ENCODE data around the gene AMMECR1.

The AMMECR1 gene

DNA sequence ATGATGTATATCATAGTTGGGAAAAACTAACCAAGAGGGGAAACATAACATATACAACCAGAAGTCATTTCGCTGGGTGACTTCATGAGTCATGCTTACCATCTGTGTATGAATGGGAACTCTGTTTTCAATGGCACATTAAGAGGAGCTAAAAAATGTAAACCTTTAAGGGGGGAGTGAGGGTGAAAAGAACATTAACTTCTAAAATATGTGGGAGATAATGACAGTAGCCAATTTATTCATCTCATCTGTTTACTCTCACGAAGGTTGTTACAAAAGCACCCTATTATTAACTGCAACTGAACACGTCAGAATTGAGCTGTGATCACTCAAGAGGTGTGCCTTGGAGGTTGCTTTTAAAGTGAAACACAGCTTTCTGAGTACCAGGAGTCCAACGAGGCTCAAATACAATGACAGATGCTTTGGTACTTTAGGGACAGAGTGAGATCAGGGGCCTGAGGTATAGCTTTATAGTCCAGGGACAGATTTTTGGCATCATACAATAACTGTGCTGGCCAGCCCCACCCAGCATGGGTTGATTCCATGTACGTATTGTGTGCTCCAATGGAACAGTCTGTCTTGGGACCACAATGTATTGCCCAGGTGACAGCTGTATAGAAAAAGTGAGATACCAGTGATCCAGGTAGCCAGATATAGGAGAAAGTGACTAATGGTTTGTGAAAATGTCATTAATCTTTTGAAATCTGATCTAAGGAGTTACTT, 107.3 kb downstream of the AMMECR1 start:
- no peak for DNase-seq (ENCODE audit: low spot score)
- TF ChIP-seq, protein P1, sequence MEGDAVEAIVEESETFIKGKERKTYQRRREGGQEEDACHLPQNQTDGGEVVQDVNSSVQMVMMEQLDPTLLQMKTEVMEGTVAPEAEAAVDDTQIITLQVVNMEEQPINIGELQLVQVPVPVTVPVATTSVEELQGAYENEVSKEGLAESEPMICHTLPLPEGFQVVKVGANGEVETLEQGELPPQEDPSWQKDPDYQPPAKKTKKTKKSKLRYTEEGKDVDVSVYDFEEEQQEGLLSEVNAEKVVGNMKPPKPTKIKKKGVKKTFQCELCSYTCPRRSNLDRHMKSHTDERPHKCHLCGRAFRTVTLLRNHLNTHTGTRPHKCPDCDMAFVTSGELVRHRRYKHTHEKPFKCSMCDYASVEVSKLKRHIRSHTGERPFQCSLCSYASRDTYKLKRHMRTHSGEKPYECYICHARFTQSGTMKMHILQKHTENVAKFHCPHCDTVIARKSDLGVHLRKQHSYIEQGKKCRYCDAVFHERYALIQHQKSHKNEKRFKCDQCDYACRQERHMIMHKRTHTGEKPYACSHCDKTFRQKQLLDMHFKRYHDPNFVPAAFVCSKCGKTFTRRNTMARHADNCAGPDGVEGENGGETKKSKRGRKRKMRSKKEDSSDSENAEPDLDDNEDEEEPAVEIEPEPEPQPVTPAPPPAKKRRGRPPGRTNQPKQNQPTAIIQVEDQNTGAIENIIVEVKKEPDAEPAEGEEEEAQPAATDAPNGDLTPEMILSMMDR (IDR thresholded peaks at IDR 0.05; ENCODE audit: extremely low read depth, insufficient read depth, missing control alignments), result no peak
- in situ Hi-C loops (cut with MboI; ENCODE audit: low pct_unique_long_range_greater_than_20kb, low sequenced_read_pairs, unreplicated experiment), result no loop called here

DNA sequence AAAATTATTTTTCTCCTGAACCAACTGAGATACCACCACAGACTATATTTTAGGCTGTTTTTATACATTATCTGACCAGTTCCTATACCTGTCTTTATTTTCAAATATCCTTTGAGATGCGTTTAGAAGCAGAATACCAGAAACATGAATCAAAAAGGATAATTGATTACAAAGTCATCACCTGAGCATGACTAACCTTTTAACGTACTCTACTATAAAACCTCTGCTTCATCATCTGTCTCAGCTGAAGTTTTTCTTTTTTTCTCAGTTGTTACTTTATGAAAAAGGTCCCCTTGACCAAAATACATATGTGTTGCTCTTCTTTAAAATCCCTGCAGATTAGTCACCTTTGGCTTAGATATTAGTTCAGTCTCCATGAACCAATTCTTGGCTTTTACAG, 109.8 kb downstream of the AMMECR1 start:
- TF ChIP-seq, protein P1 (IDR thresholded peaks at IDR 0.05; ENCODE audit: extremely low read depth, insufficient read depth, missing control alignments), result no peak
- DNase-seq (ENCODE audit: low spot score), result no peak
- in situ Hi-C loops (cut with MboI; ENCODE audit: low pct_unique_long_range_greater_than_20kb, low sequenced_read_pairs, unreplicated experiment), result no loop called here

DNA sequence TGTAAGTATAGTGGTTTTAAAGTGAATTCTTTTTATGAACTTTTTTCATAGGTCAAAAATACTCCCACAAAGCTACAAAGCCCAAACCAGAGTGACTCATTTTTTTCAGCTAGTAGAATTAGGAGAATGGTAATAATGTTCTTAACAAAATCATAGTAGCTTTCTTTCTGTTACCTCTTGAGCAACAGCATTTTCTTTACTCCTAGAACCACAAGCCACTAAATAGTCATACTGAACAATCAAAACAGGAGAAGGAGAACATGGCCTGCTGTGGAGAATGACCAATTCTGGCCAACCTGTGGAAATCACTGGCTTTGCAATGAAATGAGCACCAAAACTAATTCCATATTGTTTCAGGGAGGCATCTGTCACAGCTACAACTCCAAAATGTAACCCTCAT, 112.9 kb downstream of the AMMECR1 start:
- in situ Hi-C loops (cut with MboI; ENCODE audit: low pct_unique_long_range_greater_than_20kb, low sequenced_read_pairs, unreplicated experiment), result no loop called here
- TF ChIP-seq, protein P1 (IDR thresholded peaks at IDR 0.05; ENCODE audit: extremely low read depth, insufficient read depth, missing control alignments), result no peak
- no peak for DNase-seq (ENCODE audit: low spot score)

DNA sequence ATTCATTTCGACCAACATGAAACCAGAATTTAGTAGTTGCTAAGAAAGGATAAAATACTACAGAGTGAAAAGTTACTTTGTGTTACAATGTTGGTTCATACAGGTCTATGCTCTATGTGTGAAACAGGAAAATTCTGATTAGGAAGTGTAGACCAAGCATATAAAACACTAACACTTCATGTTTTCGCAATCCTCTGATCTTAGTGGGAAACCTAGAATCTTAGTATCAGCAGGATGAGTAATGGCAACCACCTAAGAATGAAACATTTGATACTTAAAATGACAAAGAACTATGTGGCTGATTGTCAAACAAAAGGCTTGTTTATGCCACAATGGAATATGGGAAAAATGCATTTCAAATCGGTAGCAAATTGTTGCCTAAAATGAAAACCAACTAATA, 116.1 kb downstream of the AMMECR1 start:
- in situ Hi-C loops (cut with MboI; ENCODE audit: low pct_unique_long_range_greater_than_20kb, low sequenced_read_pairs, unreplicated experiment), result no loop called here
- no peak for DNase-seq (ENCODE audit: low spot score)
- TF ChIP-seq, protein P1 (IDR thresholded peaks at IDR 0.05; ENCODE audit: extremely low read depth, insufficient read depth, missing control alignments), result no peak

DNA sequence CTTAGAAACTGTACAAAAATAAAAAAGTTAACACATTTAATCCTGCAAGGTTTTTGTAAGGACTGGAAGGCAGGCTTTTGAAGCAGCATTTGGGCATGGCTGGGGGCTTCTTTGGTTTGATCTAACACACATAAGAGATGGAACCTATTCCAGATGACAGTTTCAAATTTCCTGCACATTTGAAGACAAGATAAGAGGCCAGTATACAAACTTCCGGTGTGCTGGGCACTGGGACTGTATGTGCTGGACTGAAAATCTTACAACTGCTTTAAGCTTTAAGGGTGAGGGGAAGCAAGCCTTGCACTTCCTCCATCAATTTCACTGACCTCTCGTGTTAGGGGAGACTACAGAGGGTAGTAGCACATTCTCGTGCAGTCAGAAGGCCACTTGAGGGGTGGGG, 122.9 kb downstream of the AMMECR1 start:
- TF ChIP-seq, protein P1 (IDR thresholded peaks at IDR 0.05; ENCODE audit: extremely low read depth, insufficient read depth, missing control alignments), result no peak
- no peak for DNase-seq (ENCODE audit: low spot score)
- in situ Hi-C loops (cut with MboI; ENCODE audit: low pct_unique_long_range_greater_than_20kb, low sequenced_read_pairs, unreplicated experiment), result no loop called here

DNA sequence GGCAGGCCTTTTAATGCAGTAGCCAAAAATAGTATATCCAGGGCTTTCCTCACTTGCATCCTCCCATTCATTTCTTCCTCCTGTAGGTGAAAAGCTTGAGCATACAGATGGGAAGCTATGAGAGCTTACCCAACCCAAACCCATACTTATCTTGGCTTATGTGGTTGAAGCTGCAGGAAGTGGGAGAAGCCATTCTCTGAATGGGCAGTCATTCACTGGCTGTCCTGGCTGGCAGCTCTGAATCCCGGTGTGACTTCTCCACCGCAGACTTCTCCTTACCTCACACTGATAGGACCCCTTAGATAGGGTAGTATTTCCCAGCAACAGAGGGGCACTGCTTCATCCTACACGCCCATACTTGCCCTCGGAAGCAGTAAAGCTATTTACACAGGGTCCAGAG, 125.4 kb downstream of the AMMECR1 start:
- in situ Hi-C loops (cut with MboI; ENCODE audit: low pct_unique_long_range_greater_than_20kb, low sequenced_read_pairs, unreplicated experiment), result no loop called here
- DNase-seq (ENCODE audit: low spot score), result no peak

More for the DNA sequence above, 125.4 kb downstream of the AMMECR1 start:
- TF ChIP-seq, protein P1 (IDR thresholded peaks at IDR 0.05; ENCODE audit: extremely low read depth, insufficient read depth, missing control alignments), result no peak

Measured in GM13977 (cell line).